ENCODE data around the gene SYCP1. TPM values are rescaled to one million over a fixed set of nuclear protein-coding genes. Genes with fewer than 3 reads are reported as not detected.

Gene SYCP1
- total and polyA plus RNA-seq, 2 experiments from 2014 or later: 0.24 to 0.66 TPM

DNA sequence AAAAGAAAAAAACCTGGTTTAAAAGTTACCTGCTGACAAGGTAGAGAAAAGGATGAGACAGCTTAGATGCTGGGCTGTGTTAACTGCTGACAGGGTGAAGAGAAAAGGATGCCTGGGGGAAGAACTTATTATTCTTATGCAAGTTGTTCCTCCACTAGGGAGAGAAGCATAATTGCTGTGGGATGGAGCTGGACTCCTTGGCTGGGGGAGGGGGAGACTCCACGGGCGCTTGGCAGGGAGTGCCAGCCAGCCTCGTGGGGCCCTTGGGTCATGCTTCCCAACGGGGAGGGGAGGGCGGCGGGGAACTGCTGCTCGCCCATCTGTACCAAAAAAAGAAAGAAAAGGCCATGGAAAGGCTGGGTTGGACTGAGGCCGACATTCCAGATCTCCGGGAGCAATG, 47.2 kb downstream of the SYCP1 start:
- Mint-ChIP-seq H3K36me3 (ENCODE audit: low read depth) (peaks cover 2% of the 10 kb centered on the region; the same call in 1 of the 3 replicates), H3K9me3 (peaks cover 20% of the 10 kb centered on the region), H3K27me3 (ENCODE audit: insufficient read depth, low read depth, poor library complexity) (peaks cover 1% of the 10 kb centered on the region), H3K4me1 (peaks cover 28% of the 10 kb centered on the region), H3K27ac (peak overlapping the region; percentile 77; the same call in 1 of the 2 replicates), H3K4me3 (peak overlapping the region; percentile 66)
- no peaks in the 10 kb centered on the region for H3K27me3 ChIP-seq (ENCODE audit: insufficient read depth)
- TF ChIP-seq JUNB (IDR thresholded peaks at IDR 0.05; ENCODE audit: unreplicated experiment) (no peak), CREB1 (CRISPR knock-in tag; IDR thresholded peaks at IDR 0.05; ENCODE audit: low read depth) (no peak), POLR2AphosphoS5 (IDR thresholded peaks at IDR 0.05; ENCODE audit: low read depth) (no peak), NANOG (IDR thresholded peaks at IDR 0.05; ENCODE audit: borderline replicate concordance) (no peak), STAT1 (IDR thresholded peaks at IDR 0.05; ENCODE audit: unreplicated experiment) (no peak), EZH2phosphoT487 (IDR thresholded peaks at IDR 0.05; ENCODE audit: unreplicated experiment) (no peak), EZH2 (IDR thresholded peaks at IDR 0.05; ENCODE audit: low read depth, unreplicated experiment) (no peak)
- TF ChIP-seq, protein P1, sequence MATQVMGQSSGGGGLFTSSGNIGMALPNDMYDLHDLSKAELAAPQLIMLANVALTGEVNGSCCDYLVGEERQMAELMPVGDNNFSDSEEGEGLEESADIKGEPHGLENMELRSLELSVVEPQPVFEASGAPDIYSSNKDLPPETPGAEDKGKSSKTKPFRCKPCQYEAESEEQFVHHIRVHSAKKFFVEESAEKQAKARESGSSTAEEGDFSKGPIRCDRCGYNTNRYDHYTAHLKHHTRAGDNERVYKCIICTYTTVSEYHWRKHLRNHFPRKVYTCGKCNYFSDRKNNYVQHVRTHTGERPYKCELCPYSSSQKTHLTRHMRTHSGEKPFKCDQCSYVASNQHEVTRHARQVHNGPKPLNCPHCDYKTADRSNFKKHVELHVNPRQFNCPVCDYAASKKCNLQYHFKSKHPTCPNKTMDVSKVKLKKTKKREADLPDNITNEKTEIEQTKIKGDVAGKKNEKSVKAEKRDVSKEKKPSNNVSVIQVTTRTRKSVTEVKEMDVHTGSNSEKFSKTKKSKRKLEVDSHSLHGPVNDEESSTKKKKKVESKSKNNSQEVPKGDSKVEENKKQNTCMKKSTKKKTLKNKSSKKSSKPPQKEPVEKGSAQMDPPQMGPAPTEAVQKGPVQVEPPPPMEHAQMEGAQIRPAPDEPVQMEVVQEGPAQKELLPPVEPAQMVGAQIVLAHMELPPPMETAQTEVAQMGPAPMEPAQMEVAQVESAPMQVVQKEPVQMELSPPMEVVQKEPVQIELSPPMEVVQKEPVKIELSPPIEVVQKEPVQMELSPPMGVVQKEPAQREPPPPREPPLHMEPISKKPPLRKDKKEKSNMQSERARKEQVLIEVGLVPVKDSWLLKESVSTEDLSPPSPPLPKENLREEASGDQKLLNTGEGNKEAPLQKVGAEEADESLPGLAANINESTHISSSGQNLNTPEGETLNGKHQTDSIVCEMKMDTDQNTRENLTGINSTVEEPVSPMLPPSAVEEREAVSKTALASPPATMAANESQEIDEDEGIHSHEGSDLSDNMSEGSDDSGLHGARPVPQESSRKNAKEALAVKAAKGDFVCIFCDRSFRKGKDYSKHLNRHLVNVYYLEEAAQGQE (IDR thresholded peaks at IDR 0.05; ENCODE audit: unreplicated experiment): no peak
- TF ChIP-seq, protein P2, sequence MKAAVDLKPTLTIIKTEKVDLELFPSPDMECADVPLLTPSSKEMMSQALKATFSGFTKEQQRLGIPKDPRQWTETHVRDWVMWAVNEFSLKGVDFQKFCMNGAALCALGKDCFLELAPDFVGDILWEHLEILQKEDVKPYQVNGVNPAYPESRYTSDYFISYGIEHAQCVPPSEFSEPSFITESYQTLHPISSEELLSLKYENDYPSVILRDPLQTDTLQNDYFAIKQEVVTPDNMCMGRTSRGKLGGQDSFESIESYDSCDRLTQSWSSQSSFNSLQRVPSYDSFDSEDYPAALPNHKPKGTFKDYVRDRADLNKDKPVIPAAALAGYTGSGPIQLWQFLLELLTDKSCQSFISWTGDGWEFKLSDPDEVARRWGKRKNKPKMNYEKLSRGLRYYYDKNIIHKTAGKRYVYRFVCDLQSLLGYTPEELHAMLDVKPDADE (IDR thresholded peaks at IDR 0.05): no peak
- TF ChIP-seq, protein P3, sequence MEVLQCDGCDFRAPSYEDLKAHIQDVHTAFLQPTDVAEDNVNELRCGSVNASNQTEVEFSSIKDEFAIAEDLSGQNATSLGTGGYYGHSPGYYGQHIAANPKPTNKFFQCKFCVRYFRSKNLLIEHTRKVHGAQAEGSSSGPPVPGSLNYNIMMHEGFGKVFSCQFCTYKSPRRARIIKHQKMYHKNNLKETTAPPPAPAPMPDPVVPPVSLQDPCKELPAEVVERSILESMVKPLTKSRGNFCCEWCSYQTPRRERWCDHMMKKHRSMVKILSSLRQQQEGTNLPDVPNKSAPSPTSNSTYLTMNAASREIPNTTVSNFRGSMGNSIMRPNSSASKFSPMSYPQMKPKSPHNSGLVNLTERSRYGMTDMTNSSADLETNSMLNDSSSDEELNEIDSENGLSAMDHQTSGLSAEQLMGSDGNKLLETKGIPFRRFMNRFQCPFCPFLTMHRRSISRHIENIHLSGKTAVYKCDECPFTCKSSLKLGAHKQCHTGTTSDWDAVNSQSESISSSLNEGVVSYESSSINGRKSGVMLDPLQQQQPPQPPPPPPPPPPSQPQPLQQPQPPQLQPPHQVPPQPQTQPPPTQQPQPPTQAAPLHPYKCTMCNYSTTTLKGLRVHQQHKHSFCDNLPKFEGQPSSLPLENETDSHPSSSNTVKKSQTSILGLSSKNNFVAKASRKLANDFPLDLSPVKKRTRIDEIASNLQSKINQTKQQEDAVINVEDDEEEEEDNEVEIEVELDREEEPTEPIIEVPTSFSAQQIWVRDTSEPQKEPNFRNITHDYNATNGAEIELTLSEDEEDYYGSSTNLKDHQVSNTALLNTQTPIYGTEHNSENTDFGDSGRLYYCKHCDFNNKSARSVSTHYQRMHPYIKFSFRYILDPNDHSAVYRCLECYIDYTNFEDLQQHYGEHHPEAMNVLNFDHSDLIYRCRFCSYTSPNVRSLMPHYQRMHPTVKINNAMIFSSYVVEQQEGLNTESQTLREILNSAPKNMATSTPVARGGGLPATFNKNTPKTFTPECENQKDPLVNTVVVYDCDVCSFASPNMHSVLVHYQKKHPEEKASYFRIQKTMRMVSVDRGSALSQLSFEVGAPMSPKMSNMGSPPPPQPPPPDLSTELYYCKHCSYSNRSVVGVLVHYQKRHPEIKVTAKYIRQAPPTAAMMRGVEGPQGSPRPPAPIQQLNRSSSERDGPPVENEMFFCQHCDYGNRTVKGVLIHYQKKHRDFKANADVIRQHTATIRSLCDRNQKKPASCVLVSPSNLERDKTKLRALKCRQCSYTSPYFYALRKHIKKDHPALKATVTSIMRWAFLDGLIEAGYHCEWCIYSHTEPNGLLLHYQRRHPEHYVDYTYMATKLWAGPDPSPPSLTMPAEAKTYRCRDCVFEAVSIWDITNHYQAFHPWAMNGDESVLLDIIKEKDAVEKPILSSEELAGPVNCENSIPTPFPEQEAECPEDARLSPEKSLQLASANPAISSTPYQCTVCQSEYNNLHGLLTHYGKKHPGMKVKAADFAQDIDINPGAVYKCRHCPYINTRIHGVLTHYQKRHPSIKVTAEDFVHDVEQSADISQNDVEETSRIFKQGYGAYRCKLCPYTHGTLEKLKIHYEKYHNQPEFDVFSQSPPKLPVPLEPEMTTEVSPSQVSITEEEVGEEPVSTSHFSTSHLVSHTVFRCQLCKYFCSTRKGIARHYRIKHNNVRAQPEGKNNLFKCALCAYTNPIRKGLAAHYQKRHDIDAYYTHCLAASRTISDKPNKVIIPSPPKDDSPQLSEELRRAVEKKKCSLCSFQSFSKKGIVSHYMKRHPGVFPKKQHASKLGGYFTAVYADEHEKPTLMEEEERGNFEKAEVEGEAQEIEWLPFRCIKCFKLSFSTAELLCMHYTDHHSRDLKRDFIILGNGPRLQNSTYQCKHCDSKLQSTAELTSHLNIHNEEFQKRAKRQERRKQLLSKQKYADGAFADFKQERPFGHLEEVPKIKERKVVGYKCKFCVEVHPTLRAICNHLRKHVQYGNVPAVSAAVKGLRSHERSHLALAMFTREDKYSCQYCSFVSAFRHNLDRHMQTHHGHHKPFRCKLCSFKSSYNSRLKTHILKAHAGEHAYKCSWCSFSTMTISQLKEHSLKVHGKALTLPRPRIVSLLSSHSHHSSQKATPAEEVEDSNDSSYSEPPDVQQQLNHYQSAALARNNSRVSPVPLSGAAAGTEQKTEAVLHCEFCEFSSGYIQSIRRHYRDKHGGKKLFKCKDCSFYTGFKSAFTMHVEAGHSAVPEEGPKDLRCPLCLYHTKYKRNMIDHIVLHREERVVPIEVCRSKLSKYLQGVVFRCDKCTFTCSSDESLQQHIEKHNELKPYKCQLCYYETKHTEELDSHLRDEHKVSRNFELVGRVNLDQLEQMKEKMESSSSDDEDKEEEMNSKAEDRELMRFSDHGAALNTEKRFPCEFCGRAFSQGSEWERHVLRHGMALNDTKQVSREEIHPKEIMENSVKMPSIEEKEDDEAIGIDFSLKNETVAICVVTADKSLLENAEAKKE (CRISPR knock-in tag; IDR thresholded peaks at IDR 0.05): no peak
- H2AFZ ChIP-seq: peak overlapping the region; percentile 68
- H3K4me2 ChIP-seq: peak overlapping the region; percentile 75
- H3K27ac ChIP-seq (ENCODE audit: low read depth): 0 out of 2 replicates have a peak overlapping the region, but pooled peaks have one; percentile 23
- no peaks in the 10 kb centered on the region for H3K36me3 ChIP-seq (ENCODE audit: insufficient read depth)
- peak overlapping the region; percentile 48 for H3K4me3 ChIP-seq
- peak; percentile 74 for ATAC-seq
- no peaks in the 10 kb centered on the region for H4K20me1 ChIP-seq (replicated peaks; ENCODE audit: insufficient read depth)
- no peaks in the 10 kb centered on the region for H3K79me2 ChIP-seq (replicated peaks; ENCODE audit: insufficient read depth)
- peaks cover 18% of the 10 kb centered on the region for H3K4me1 ChIP-seq (ENCODE audit: insufficient read depth)
- no peaks in the 10 kb centered on the region for H3K9me2 ChIP-seq (ENCODE audit: insufficient read depth)
- H3F3A ChIP-seq (replicated peaks; ENCODE audit: low read depth): no peaks in the 10 kb centered on the region
- peak; percentile 42 for DNase-seq (ENCODE audit: low spot score)
